GM18870 (cell line): ENCODE measurements around the gene GNB5.

Source experiments
- ATAC-seq: cut with Tn5 transposase; IDR thresholded peaks from one replicate; pipeline ENCODE4 v1.9.1; 2021; ENCODE audit warnings: moderate library complexity; ENCODE audit not compliant: unreplicated experiment

The GNB5 gene

DNA sequence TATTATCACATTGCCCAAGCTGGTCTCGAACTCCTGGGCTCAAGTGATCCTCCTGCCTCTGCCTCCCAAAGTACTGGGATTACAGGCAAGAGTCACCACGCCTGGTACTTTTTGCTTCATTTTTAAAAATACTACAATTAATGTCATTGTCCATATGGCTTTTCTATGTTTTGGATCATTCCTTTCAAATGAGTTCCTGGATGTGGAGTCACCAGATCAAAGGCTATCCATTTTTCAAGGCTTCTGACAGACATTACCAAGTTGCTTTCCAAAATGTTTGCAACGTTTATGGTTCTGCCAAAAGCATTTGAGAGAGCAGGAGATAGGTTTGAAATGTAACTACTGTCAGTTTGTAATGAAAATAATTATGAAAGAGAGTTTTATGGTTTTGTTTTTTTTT is 44.4 kb downstream of the GNB5 start:
- no peak for ATAC-seq

DNA sequence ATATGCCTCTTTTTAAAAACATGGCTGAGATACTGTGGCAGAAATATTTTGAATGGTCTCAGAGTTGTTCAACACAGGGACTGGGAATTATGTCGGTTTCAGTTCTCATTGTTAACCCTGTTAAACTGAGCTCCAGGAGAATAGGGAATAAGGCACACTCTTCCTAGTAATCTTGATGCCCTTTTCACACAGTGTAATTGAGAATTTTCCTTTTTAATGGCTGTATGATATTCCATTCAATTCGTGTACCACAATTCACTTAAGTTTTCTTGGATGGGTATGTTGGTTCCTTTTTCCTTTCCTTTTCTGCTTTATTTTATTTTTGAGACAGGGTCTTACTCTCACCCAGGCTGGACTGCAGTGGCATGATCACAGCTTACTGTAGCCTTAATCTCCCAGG is 44.9 kb downstream of the GNB5 start:
- ATAC-seq, result no peak

DNA sequence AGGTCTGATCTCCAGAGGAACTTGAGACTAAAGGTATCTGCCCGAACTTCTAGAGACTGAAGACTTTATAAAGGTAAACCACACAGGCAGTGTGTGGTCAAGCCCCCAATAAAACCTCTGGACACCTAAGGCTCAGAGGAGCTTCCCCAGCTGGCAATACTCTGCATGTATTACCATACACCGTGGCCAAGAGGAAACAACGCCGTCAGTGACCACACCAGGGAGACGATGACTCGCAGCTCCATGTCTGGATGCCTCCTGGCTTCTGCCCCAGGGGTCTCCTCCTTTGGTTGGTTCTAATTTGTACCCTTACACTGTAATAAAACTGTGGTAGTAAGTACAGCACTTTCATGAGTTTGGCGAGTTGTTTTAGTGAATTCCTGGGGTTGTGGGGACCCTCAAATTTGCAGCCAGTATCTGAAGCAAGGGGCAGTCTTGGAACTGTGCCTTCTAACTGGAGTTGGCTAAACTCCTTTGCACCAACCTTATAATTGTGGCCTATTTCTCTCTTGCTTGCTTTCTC is 46.5 kb downstream of the GNB5 start:
- ATAC-seq, result no peak

DNA sequence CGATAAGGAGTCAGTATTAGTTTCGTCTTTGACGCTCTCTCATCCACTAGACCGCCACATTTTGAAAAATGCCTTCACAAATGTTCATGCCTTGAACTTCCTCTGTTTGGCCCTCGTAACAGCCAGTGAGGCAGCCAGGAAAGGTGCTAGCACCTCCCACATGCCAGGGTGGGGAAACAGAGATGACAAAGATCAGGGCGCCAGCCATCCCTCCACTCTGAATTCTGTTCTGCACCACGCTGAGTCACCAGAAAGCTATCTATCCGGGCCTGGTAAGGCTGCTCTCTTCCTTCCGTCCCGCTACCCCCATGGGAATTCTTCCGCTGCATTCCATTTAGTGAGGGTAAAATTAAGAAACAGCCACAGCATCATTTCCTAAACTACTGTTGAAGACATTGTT is 47.3 kb downstream of the GNB5 start:
- no peak for ATAC-seq

DNA sequence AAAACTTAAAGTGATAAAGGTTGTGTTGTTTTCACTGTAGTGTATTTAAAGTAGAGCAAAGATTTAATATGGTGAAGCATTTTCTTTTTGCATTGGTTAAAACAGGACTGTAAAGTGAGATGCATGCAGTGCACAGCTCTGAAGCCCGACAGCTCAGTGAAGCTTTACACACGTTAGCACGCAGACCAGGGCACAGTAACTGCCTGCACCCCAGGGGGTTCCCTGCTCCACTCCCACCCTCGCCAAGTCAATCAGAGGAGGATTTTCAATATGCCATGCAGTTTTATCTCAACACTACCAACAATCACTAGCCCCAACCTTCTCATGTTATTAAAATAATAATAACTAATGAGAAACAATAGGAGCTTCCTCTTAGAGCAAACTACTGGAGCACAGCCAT is 50.5 kb downstream of the GNB5 start:
- ATAC-seq, result no peak

DNA sequence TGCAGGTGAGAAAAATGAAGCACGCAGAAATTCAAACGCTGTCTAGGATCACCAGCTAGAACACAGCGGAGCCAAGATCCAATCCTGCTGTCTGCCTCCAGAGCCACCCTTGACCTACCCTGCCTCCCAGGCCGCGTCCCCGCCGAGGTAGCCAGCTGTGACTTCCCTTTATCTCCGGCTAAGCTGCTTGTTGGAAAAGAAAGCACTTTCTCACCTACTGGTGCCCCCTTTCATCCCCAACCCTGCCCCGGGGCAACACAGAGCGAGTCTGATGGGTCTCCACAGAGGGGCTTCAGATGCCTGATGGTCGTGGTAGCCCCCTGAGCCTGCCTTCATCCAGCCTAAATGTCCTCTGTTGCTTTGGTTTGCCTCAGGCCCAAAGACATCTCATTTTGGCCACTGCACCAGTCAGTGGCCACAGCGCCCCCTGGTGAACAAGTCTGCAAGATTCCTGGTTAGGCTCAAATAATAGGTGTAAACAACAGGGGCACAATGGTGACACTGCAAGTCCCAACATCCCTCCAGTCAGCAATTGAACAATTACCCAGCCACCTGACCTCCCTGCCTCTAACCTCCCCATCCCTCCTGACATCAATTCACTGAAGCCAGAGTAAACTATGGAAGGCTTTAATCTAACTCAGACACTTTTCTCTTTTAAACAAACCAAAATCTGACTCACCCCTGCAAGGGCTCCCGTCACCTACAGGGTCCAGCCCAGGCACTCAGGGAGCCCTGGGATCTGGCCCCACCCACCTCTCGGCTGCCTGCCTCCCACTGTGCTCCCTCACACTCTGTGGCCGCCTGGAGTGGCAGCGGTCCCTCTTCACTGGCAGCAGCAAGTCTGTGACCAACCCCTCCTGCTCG is 51.4 kb downstream of the GNB5 start:
- no peak for ATAC-seq

DNA sequence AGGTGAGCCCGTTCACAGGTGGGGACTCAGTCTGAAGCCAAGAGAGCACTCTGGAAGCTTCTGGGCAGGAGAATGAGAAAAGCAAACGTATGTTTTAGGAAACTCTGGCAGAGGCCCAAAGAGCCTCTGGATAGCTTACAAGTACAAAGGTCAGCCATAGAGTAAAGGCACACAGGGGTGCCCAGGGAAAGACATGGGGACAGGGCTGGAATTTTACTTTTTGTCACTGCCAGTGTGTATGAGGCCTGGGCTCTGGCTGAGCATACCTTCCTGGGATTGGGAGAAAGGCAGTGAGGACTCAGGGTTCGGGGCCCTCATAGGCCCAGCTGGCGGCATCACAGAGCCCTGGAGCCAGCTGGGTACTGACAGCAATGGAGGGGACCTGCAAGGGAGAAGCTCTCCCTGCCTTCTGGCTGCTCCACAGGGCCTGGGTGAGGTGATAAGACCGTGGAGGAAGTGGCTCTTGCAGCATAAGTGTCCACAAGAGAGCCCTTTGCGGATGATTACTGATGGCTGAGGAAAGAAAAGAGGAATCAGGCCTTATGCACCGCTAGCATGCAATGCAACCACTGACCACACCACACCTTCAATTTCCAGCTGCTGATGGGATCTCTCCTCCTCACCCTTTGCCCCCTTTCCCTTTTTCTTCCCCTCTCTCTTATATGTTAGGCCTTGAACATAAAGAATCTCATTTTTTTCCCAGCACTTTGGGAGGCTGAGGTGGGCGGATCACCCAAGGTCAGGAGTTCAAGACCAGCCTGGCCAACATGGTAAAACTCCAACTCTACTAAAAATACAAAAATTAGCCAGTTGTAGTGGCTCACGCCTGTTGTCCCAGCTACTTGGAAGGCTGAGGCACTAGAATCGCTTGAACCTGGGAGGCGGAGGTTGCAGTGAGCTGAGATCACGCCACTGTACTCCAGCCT is 53.5 kb downstream of the GNB5 start:
- ATAC-seq, result no peak

DNA sequence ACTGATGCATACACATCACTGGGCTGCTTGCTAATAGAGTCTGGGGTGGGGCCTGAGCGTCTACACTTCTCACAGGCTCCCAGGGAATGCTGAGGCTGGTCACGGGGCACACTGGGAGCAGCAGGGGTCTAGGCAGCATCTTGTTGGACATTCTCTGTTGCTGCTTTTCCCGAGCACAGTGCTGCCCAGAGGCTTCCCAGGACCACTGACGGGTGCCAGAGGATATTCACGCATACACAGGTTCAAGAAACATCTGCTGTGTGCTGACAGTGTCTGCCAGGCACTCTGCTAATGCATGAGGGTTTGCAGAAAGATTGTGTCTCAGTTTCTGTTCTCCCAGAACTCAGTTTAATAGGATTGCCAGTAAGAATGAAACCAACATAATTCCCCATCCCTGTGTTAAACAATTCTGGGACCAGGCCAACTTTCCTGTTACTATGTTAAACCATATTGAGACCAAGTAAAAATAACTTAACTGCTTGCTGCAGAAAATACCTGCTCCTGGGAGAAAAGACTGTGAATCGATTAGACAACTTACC is 54.7 kb downstream of the GNB5 start:
- no peak for ATAC-seq

DNA sequence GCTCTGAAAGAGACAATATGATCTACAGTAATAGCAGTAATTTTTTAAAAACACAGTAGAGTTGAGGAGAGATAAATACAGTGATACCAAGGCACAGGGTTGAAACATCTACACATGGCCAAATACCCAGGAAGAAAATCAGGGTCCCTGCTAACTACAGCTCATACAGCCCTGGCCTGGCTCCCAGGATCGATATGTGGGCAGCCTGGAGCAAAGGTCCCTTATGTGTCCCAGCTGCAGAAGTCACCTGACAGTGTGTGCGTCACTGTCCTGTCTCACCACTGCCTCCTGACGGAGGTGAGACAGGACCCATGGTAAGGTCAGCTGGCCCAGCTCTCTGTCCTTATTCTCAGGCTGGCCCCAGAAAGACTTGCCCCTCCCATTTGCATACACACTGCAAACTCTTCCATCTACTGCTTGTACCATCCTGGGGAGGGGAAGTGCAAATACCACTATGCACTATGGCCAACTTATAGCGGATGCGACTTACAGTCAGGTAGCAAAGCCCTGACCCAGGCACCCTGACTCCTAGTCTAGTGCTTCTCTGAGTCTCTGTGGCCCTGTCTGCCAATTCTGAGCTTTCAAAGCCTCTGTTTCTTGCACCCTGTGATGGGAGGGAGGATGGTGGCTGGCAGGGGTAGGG is 56.6 kb downstream of the GNB5 start:
- ATAC-seq, result no peak

DNA sequence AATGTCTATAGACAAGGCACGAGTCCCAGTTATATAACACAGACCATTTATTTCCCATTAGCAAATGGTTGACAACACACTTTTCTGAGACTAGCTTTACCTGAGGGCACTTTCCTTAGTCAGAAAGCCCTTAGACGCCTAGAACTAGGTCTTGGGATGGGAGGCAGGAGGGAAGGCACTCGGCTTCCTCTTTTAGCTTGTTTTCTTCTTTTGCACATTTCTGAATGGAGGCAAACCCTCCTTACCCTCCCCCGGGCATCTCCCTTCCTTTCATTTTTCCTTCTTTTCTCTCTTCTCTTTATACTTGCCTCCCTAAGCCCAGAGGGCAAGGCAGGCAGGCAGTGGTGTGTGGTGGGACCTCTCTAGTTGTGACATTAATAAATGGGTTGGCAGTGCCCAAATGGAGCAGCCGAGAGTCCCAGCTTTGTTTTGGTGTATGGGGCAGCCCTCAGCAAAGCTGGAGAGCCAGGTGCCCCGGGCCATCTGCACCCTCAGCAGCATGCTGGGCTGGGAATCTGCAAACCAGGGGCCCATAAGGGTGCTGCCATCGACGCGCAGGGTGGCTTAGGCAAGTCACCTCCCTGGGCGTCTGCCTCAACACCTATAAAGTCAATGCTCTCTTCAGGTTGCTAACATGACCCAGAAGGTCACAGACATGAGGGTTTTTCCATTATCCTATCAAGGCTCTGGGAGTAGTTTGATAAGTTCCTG is 57.5 kb downstream of the GNB5 start:
- no peak for ATAC-seq

DNA sequence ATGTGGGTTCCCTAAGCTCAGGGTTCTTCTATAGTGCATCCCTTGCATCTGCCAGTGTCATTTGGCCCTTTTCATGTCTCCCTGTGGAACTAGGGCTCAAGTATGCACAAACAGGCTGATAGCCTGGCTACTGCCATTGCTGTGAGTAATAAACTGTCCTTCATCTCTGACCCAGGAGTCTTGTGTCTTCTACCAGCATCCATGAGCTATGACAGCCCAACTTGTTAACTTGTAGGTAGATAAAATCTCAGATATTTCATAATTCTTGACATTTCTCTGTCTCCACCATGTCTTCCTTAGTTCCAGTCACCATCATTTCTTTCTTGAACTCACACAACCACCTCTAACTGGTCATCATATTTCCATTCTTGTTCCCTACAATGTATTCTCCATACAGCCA is 59.1 kb downstream of the GNB5 start:
- ATAC-seq, result no peak

DNA sequence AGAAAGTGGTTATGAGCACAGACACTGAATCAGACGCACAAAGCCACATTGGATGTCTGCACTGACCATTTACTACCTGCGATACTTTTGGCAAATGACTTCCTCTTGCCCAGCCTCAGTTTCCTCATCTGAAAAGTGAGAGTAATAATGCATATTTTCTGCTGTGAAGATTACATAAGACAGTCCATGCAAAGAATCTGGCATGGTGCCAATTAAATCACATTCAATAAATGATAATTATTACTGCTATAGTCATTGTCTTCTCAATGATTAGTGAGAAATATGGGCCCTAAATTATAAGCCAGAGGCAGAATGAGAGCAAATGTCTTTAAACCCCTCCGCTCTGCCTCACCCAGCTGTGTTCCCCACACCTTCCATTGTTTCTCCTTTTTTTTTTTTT is 62.6 kb downstream of the GNB5 start:
- no peak for ATAC-seq

DNA sequence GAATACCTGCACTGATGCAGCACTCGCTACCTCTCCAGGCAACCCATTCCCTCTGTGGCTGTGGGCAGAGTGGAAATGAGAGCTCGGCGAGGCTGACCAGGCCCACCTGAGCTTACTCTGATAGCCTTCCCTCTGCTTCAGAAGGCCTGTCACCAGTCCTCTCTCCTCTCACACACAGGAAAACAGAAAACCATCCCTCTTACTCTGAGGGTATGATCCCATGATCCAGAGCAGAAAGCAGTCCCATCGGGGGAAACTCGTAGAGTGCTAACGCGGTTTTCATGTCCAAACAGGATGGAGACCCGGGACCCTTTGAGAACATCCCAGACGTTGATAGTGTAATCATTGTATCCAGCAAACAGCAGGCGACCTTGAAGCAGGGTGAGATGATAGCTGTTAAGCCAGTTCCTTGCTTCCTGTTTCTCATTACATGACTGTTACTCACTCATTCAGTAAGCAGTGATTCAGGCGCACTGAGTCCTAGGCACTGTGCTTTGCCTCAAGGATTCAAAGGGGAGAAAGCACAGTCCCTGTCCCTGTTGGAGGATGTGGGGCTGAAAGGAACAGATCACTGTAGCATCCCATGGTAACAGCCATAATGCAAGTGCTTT is 66.8 kb downstream of the GNB5 start:
- no peak for ATAC-seq

DNA sequence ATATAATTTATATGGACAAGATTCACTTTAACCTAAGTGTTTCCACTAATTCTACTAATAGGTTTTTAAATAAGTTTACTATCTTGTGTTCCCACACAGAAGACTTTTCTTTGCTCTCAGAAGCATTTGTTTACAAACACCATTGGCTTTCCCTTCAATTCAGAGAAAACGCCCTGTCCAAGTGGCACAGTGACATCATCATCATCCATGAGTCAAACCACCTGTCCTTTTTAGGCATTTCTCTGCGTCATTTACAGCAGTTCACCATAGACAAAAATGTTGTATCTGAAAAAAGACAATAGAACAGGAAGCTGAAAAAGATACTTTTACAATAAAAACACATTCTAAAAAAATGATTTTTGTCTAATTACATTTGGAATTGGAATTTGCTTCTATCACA is 69.3 kb downstream of the GNB5 start:
- ATAC-seq, result no peak

DNA sequence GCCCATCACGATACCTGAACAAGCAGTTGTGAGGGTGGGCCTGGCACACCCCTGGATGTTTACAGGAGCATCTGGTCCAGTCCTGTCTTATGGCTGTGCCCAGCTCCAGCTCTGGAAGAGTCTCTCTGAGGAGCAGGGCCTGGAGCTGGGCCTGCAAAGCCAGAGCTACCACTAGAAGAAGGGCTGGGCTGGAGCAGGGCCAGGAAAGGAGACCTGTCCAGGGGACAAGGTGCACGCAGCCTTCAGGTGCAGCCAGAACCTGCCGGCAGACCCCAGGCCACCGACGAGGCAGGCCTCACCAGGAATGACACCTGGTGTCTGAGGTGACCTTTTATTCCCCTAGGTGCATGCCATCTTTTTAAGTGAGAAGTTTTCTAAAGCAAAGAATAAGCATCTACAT is 70.2 kb downstream of the GNB5 start:
- ATAC-seq, result no peak

DNA sequence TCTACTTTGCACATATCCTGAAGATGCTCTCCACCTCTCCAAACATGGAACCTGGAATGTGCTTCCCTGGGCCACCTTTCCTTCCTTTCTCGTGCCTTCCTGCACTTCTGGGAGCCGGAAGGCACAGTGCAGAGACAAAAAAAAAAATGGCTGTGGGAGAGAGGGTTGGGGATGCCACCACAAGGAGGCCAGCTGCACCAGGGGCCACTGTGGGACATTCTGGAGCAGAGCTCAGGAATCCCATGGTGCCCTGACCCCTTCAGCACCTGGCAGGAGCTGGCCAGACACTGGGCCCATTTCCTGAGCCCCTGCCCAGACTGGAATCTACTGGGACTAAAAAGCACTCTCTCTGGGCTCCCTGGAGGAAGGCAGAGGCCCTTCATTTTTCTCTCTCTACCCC is 70.7 kb downstream of the GNB5 start:
- ATAC-seq, result no peak

DNA sequence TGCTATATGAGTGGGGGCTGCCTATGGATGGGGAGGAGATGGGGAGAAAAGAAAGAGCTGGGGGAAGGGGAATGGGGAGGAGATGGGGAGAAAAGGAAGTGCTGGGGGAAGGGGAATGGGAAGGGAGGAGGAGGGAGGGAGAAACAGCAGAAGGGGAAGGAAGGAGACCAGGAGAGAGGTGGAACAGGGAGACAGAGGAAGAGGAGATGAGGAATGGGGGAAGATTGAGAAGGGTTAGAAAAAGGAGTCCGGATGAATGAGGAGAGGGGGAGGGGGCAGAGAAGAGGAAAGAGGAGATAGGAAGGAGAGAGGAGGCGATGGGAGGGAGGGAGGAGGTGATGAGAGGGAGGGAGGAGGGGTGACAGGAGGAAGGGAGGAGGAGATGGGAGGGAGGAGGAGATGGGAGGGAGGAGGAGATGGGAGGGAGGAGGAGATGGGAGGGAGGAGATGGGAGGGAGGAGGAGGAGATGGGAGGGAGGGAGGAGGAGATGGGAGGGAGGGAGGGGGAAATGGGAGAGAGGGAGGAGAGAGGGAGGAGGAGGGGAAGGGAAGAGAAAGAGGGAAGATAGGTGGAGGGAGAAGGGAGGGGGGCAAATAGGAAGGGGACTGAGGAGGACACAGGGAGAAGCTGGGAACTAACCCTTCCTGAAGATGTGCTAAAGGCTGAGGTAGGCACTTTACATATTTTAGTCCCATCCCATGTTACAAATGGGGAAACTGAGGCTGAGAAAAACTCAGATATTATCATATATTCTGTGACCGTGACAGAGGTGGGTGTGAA is 72.0 kb downstream of the GNB5 start:
- no peak for ATAC-seq

DNA sequence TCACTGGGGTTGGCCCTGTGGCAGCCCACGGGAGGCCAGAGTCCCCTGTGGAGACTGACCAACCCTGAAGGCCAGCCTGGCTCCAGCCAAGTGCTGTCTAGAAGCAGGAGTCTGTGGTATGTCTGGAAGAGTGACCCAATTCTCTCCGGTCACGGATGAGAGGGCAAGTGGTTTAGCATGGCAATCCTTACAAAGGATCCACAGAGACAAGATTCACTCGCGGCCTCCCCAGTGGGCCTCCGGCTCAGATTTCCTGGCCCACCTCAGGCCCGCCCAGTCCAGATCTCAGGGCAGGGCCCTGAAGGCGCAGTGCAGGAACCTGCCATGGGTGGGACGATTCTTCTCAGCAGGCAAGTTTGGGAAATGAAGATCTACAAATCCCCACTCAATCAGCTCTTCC is 73.6 kb downstream of the GNB5 start:
- no peak for ATAC-seq
